GM12878 (cell line): ENCODE data around the gene MYD88. TPM values are rescaled to one million over a fixed set of nuclear protein-coding genes. Genes with fewer than 3 reads are reported as not detected.

Source experiments
- ATAC-seq: fragments of 200-7000 bp; cut with Tn5 transposase; 3 replicates; pipeline ENCODE4 v1.9.1; 2020; ENCODE audit warnings: mild to moderate bottlenecking, moderate library complexity
- BruUV-seq: library from RNA; stranded (reverse); fragments of 400-500 nt; replicated peaks from 2 replicates; lab custom pipeline; 2021; lab: Mats Ljungman, UMichigan
- CTCF ChIA-PET: fragments of 300-600 bp; sonication (Branson Sonifier 250); formaldehyde crosslinking; extraction: SDS; loops from one replicate; lab custom pipeline; 2021; ENCODE audit warnings: inconsistent platforms; lab: Yijun Ruan, JAX
- POLR2A ChIA-PET: fragments of 350-600 bp; formaldehyde crosslinking; extraction: SDS; loops from one replicate; lab custom pipeline; 2021; ENCODE audit warnings: inconsistent platforms; lab: Charles Lee
- RAD21 ChIA-PET: fragments of 300-600 bp; sonication (Branson Sonifier 250); formaldehyde crosslinking; loops from one replicate; lab custom pipeline; 2023; ENCODE audit warnings: antibody characterized with exemption; ENCODE audit not compliant: unreplicated experiment; lab: Charles Lee
- SMC1A ChIA-PET: fragments of 300-600 bp; sonication (Branson Sonifier 250); formaldehyde crosslinking; loops from one replicate; lab custom pipeline; 2023; ENCODE audit not compliant: unreplicated experiment, uncharacterized antibody; lab: Charles Lee
- DNase-seq: peaks from one replicate; pipeline ENCODE4 v3.0.0-alpha.2; 2011; ENCODE audit warnings: low read depth, low spot score
- FAIRE-seq: peaks from 3 replicates; lab custom pipeline; 2011; peaks lifted over from hg19 to GRCh38; lab: Jason Lieb, UNC
- H2AFZ ChIP-seq: 2 replicates; pipeline ENCODE4 v1.6.0; 2011; ENCODE audit warnings: low read depth, low read length, control low read depth; ENCODE audit not compliant: control insufficient read depth
- H3K27ac ChIP-seq: 2 replicates; pipeline ENCODE4 v1.5.1; 2011; ENCODE audit warnings: control low read depth; ENCODE audit not compliant: control insufficient read depth, insufficient read depth
- H3K27me3 ChIP-seq, 2 experiments: replicated peaks in 1 of 2; 2 replicates each; pipeline versions ENCODE4 v1.6.0 to v1.6.1; 2011; ENCODE audit warnings: low read length in 1 of 2; ENCODE audit not compliant: control insufficient read depth in 2 of 2, insufficient read depth in 2 of 2
- H3K36me3 ChIP-seq, 2 experiments: 2 replicates each; pipeline ENCODE4 v1.5.1; 2011; ENCODE audit warnings: low read length in 1 of 2; ENCODE audit not compliant: control insufficient read depth in 2 of 2, insufficient read depth in 2 of 2
- H3K4me1 ChIP-seq: 2 replicates; pipeline ENCODE4 v1.6.1; 2011; ENCODE audit warnings: mild to moderate bottlenecking, low read length, moderate library complexity, mixed read lengths; ENCODE audit not compliant: control insufficient read depth, insufficient read depth
- H3K4me2 ChIP-seq: 2 replicates; pipeline ENCODE4 v1.6.0; 2011; ENCODE audit warnings: control low read depth; ENCODE audit not compliant: control insufficient read depth, insufficient read depth
- H3K4me3 ChIP-seq: fragments of 200-600 bp; sonication (generic); 2 replicates; pipeline ENCODE4 v1.5.1; 2016
- H3K79me2 ChIP-seq: 2 replicates; pipeline ENCODE4 v1.6.0; 2011; ENCODE audit warnings: low read length; ENCODE audit not compliant: control insufficient read depth, insufficient read depth
- H3K9ac ChIP-seq: 2 replicates; pipeline ENCODE4 v1.8.0; 2011; ENCODE audit warnings: low read length, control low read depth, mixed read lengths; ENCODE audit not compliant: control insufficient read depth, insufficient read depth
- H3K9me3 ChIP-seq: replicated peaks from 3 replicates; pipeline ENCODE4 v1.5.1; 2011; ENCODE audit warnings: mild to moderate bottlenecking, low read length; ENCODE audit not compliant: control insufficient read depth, insufficient read depth
- H4K20me1 ChIP-seq: 2 replicates; pipeline ENCODE4 v1.6.0; 2011; ENCODE audit not compliant: control insufficient read depth, insufficient read depth
- SREBF1 ChIP-seq: IDR thresholded peaks from 2 replicates; pipeline ENCODE4 v1.6.1; 2012; ENCODE audit warnings: mild to moderate bottlenecking, low read length
- SREBF2 ChIP-seq: IDR thresholded peaks from 2 replicates; pipeline ENCODE4 v1.6.1; 2012; ENCODE audit warnings: mild to moderate bottlenecking, low read length
- STAT1 ChIP-seq: fragments of 450-650 bp; conservative IDR thresholded peaks from 2 replicates; pipeline ENCODE4 v1.6.1; 2014; ENCODE audit warnings: antibody characterized with exemption, mild to moderate bottlenecking
- YY1 ChIP-seq: IDR thresholded peaks from 2 replicates; pipeline ENCODE4 v1.6.1; 2011; ENCODE audit warnings: low read depth, mild to moderate bottlenecking, low read length
- ZNF622 ChIP-seq: fragments of 450-650 bp; IDR thresholded peaks from 2 replicates; pipeline ENCODE4 v1.6.1; 2017; ENCODE audit warnings: mild to moderate bottlenecking, inconsistent platforms
- WGBS: methylation state at CpG from one replicate; pipeline ENCODE4 v1.1.6; 2016; ENCODE audit warnings: low lambda C conversion rate; ENCODE audit not compliant: insufficient replicate concordance, insufficient coverage; ENCODE audit errors: missing lambda C conversion rate; 5-methylcytosine and 5-hydroxymethylcytosine counted together
- in situ Hi-C: fragments of 300-500 bp; cut with MboI; formaldehyde crosslinking; loops from 9 replicates; pipeline ENCODE4 v1.14.3; 2018; ENCODE audit warnings: mixed read lengths
- intact Hi-C: fragments of 100-400 bp; cut with micrococcal nuclease; formaldehyde crosslinking; loops from one replicate; pipeline ENCODE4 v1.14.2; 2022; ENCODE audit not compliant: unreplicated experiment
- polyA plus RNA-seq, 11 experiments: library from polyadenylated mRNA; depleted of rRNA in 4 of 11; unstranded in 6 of 11; stranded (reverse) in 5 of 11; fragments of >200 nt; fragmentation: Nextera tagmentation in 4 of 11; fragmentation: Illumina TruSeq in 1 of 11; extraction: Ambion mirVana in 4 of 11; extraction: Trizol in 1 of 11; gene quantifications; 1 replicate in 1 of 11; 2 replicates in 10 of 11; pipeline versions ENCODE4 v1.2.1 to v1.2.3, GENCODE V29; 2011 to 2016; ENCODE audit warnings: inconsistent platforms in 2 of 11, missing spikeins in 2 of 11, low read depth in 1 of 11
- total RNA-seq, 4 experiments: library from RNA; depleted of rRNA in 3 of 4; stranded (reverse); fragments of >200 nt in 3 of 4; fragmentation: Illumina TruSeq in 1 of 4; extraction: Trizol in 1 of 4; gene quantifications; 2 replicates each; pipeline versions ENCODE4 v1.2.1 to v1.2.3, GENCODE V29; 2013 to 2021
- TF ChIP-seq, protein P1 (sequence below): fragments of 450-650 bp; IDR thresholded peaks from 2 replicates; pipeline ENCODE4 v1.6.1; 2018; ENCODE audit warnings: borderline replicate concordance, mild to moderate bottlenecking; ENCODE audit not compliant: partially characterized antibody
- TF ChIP-seq, protein P2 (sequence below): IDR thresholded peaks from 2 replicates; pipeline ENCODE4 v1.6.1; 2012; ENCODE audit warnings: mild to moderate bottlenecking, low read depth, low read length
- TF ChIP-seq, protein P3 (sequence below): IDR thresholded peaks from 2 replicates; pipeline ENCODE4 v1.6.1; 2012; ENCODE audit warnings: low read length, inconsistent platforms

Gene MYD88
- total and polyA plus RNA-seq, 10 of the 15 experiments (the other 5 are each of a cell fraction or from before 2014, with no cell fraction given) = 5.5 to 84.8 (median 67.5) TPM

- H3K36me3 ChIP-seq = no peaks in the 10 kb centered on the region
- ChIA-PET POLR2A (no interaction called here), SMC1A (no interaction called here), RAD21 (no interaction called here), CTCF (no interaction called here)
- BruUV-seq = no TSS peak
- H3K27me3 ChIP-seq = no peaks in the 10 kb centered on the region; a peak in 1 of 4 replicates
- H3K27ac ChIP-seq = no peak overlapping the region
- peaks cover 6% of the 10 kb centered on the region; the same call in 1 of the 2 replicates for H3K4me1 ChIP-seq
- no peak for FAIRE-seq
- H3K9ac ChIP-seq = no peak overlapping the region
- no peak for DNase-seq
- TF ChIP-seq SREBF1 (no peak), ZNF622 (no peak), SREBF2 (no peak), STAT1 (no peak), YY1 (no peak)
- TF ChIP-seq, protein P1, sequence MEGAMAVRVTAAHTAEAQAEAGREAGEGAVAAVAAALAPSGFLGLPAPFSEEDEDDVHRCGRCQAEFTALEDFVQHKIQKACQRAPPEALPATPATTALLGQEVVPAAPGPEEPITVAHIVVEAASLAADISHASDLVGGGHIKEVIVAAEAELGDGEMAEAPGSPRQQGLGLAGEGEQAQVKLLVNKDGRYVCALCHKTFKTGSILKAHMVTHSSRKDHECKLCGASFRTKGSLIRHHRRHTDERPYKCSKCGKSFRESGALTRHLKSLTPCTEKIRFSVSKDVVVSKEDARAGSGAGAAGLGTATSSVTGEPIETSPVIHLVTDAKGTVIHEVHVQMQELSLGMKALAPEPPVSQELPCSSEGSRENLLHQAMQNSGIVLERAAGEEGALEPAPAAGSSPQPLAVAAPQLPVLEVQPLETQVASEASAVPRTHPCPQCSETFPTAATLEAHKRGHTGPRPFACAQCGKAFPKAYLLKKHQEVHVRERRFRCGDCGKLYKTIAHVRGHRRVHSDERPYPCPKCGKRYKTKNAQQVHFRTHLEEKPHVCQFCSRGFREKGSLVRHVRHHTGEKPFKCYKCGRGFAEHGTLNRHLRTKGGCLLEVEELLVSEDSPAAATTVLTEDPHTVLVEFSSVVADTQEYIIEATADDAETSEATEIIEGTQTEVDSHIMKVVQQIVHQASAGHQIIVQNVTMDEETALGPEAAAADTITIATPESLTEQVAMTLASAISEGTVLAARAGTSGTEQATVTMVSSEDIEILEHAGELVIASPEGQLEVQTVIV = no peak
- TF ChIP-seq, protein P2, sequence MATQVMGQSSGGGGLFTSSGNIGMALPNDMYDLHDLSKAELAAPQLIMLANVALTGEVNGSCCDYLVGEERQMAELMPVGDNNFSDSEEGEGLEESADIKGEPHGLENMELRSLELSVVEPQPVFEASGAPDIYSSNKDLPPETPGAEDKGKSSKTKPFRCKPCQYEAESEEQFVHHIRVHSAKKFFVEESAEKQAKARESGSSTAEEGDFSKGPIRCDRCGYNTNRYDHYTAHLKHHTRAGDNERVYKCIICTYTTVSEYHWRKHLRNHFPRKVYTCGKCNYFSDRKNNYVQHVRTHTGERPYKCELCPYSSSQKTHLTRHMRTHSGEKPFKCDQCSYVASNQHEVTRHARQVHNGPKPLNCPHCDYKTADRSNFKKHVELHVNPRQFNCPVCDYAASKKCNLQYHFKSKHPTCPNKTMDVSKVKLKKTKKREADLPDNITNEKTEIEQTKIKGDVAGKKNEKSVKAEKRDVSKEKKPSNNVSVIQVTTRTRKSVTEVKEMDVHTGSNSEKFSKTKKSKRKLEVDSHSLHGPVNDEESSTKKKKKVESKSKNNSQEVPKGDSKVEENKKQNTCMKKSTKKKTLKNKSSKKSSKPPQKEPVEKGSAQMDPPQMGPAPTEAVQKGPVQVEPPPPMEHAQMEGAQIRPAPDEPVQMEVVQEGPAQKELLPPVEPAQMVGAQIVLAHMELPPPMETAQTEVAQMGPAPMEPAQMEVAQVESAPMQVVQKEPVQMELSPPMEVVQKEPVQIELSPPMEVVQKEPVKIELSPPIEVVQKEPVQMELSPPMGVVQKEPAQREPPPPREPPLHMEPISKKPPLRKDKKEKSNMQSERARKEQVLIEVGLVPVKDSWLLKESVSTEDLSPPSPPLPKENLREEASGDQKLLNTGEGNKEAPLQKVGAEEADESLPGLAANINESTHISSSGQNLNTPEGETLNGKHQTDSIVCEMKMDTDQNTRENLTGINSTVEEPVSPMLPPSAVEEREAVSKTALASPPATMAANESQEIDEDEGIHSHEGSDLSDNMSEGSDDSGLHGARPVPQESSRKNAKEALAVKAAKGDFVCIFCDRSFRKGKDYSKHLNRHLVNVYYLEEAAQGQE = no peak
- TF ChIP-seq, protein P3, sequence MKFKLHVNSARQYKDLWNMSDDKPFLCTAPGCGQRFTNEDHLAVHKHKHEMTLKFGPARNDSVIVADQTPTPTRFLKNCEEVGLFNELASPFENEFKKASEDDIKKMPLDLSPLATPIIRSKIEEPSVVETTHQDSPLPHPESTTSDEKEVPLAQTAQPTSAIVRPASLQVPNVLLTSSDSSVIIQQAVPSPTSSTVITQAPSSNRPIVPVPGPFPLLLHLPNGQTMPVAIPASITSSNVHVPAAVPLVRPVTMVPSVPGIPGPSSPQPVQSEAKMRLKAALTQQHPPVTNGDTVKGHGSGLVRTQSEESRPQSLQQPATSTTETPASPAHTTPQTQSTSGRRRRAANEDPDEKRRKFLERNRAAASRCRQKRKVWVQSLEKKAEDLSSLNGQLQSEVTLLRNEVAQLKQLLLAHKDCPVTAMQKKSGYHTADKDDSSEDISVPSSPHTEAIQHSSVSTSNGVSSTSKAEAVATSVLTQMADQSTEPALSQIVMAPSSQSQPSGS = no peak
- TF ChIP-seq, all 136 proteins: peak for 0
- Histone ChIP-seq H2AFZ (no peak overlapping the region), H3K79me2 (no peaks in the 10 kb centered on the region), H3K9me3 (no peaks in the 10 kb centered on the region; the same call in 1 of the 3 replicates), H3K4me3 (no peak overlapping the region), H4K20me1 (no peaks in the 10 kb centered on the region), H3K4me2 (no peak overlapping the region)
- ATAC-seq = no peak
- intact Hi-C loops (no loop called here), in situ Hi-C loops (no loop called here)
- 0% methylated on average over 2 of the region's 2 CpGs for WGBS
Measured at GRCh38 chr3:38089163-38089562, 49.3 kb upstream of the MYD88 start.
